ENCODE measurements around the gene PIH1D1. TPM values are rescaled to one million over a fixed set of nuclear protein-coding genes. Genes with fewer than 3 reads are reported as not detected.

Gene PIH1D1
- total and polyA plus RNA-seq, 10 of the 15 experiments (the other 5 are each of a cell fraction or from before 2014, with no cell fraction given), result 16.1 to 153 (median 106) TPM

- FAIRE-seq, result no peak
- H2AFZ ChIP-seq (ENCODE audit: control insufficient read depth, low read depth, low read length), result no peak overlapping the region
- H3K79me2 ChIP-seq (ENCODE audit: control insufficient read depth, insufficient read depth, low read length), result no peaks in the 10 kb centered on the region
- H3K4me3 ChIP-seq, result no peak overlapping the region
- H3K4me2 ChIP-seq (ENCODE audit: control insufficient read depth, insufficient read depth), result no peak overlapping the region
- no peaks in the 10 kb centered on the region for H3K27me3 ChIP-seq (replicated peaks in 1 of 2; ENCODE audit: control insufficient read depth in 2 of 2, insufficient read depth in 2 of 2, low read length in 1 of 2)
- ChIA-PET SMC1A (ENCODE audit: uncharacterized antibody, unreplicated experiment) (no interaction called here), CTCF (no interaction called here), RAD21 (ENCODE audit: unreplicated experiment) (no interaction called here), POLR2A (no interaction called here)
- TF ChIP-seq MLLT1 (IDR thresholded peaks at IDR 0.05) (no peak), SIX5 (IDR thresholded peaks at IDR 0.05; ENCODE audit: low read depth, low read length, severe bottlenecking) (peak; percentile 19)
- in situ Hi-C loops (cut with MboI) (no loop called here), intact Hi-C loops (cut with micrococcal nuclease; ENCODE audit: unreplicated experiment) (no loop called here)
- no peak for DNase-seq (ENCODE audit: low read depth, low spot score)
- no peak overlapping the region for H3K27ac ChIP-seq (ENCODE audit: control insufficient read depth, insufficient read depth)
- no peak overlapping the region for H3K9ac ChIP-seq (ENCODE audit: control insufficient read depth, insufficient read depth, low read length)
- peaks cover 20% of the 10 kb centered on the region for H3K4me1 ChIP-seq (ENCODE audit: control insufficient read depth, insufficient read depth, low read length)
- H3K9me3 ChIP-seq (replicated peaks; ENCODE audit: control insufficient read depth, insufficient read depth, low read length), result no peaks in the 10 kb centered on the region
- no peaks in the 10 kb centered on the region for H4K20me1 ChIP-seq (ENCODE audit: control insufficient read depth, insufficient read depth)
- WGBS (ENCODE audit: insufficient coverage, insufficient replicate concordance, low lambda C conversion rate, missing lambda C conversion rate), result 93% methylated on average over 3 of the region's 3 CpGs
- BruUV-seq (replicated peaks), result no TSS peak
- no peak for ATAC-seq
- peaks cover 2 to 4% of the 10 kb centered on the region in 2 experiments; a peak in 3 of 4 replicates for H3K36me3 ChIP-seq (ENCODE audit: control insufficient read depth in 2 of 2, insufficient read depth in 2 of 2, low read length in 1 of 2)
Observed at GRCh38 chr19:49465371-49465770, 13.8 kb upstream of the PIH1D1 start.

GRCh38 chr19:49463960-49464740 is 12.5 kb upstream of the PIH1D1 start:
- no peak for FAIRE-seq
- ChIA-PET SMC1A (ENCODE audit: uncharacterized antibody, unreplicated experiment) (no interaction called here), CTCF (no interaction called here)

More at GRCh38 chr19:49463960-49464740, 12.5 kb upstream of the PIH1D1 start:
- intact Hi-C loops (cut with micrococcal nuclease; ENCODE audit: unreplicated experiment), result no loop called here
- Histone ChIP-seq H3K27me3 (replicated peaks in 1 of 2; ENCODE audit: control insufficient read depth in 2 of 2, insufficient read depth in 2 of 2, low read length in 1 of 2) (no peaks in the 10 kb centered on the region), H3K79me2 (ENCODE audit: control insufficient read depth, insufficient read depth, low read length) (no peaks in the 10 kb centered on the region), H3K9ac (ENCODE audit: control insufficient read depth, insufficient read depth, low read length) (no peak overlapping the region), H2AFZ (ENCODE audit: control insufficient read depth, low read depth, low read length) (no peak overlapping the region), H3K4me3 (no peak overlapping the region), H4K20me1 (ENCODE audit: control insufficient read depth, insufficient read depth) (no peaks in the 10 kb centered on the region), H3K27ac (ENCODE audit: control insufficient read depth, insufficient read depth) (no peak overlapping the region), H3K9me3 (replicated peaks; ENCODE audit: control insufficient read depth, insufficient read depth, low read length) (no peaks in the 10 kb centered on the region), H3K4me1 (ENCODE audit: control insufficient read depth, insufficient read depth, low read length) (peaks cover 13% of the 10 kb centered on the region), H3K4me2 (ENCODE audit: control insufficient read depth, insufficient read depth) (no peak overlapping the region), H3K36me3 (ENCODE audit: control insufficient read depth in 2 of 2, insufficient read depth in 2 of 2, low read length in 1 of 2) (peaks cover 2 to 7% of the 10 kb centered on the region in 2 experiments; a peak in 3 of 4 replicates)
- DNase-seq (ENCODE audit: low read depth, low spot score), result no peak
- no TSS peak for BruUV-seq (replicated peaks)
- no peak for TF ChIP-seq FOS (IDR thresholded peaks at IDR 0.05; ENCODE audit: borderline replicate concordance, extremely low read depth, insufficient read length)
- TF ChIP-seq TCF7 (IDR thresholded peaks at IDR 0.05; ENCODE audit: borderline replicate concordance), result no peak
- no peak for TF ChIP-seq ZBTB33 (IDR thresholded peaks at IDR 0.05)
- no peak for TF ChIP-seq REST (IDR thresholded peaks at IDR 0.05; ENCODE audit: low read depth, low read length)
- no peak for TF ChIP-seq KAT2A (conservative IDR thresholded peaks at IDR 0.05; ENCODE audit: control insufficient read depth, low read depth, low read length)
- TF ChIP-seq ZBED1 (IDR thresholded peaks at IDR 0.05; ENCODE audit: borderline replicate concordance), result no peak
- no peak for ATAC-seq
- ChIA-PET RAD21 (ENCODE audit: unreplicated experiment) (no interaction called here), POLR2A (no interaction called here)
- in situ Hi-C loops (cut with MboI), result no loop called here
- 94% methylated on average over 34 of the region's 39 CpGs for WGBS (ENCODE audit: insufficient coverage, insufficient replicate concordance, low lambda C conversion rate, missing lambda C conversion rate)
